Activated CD8-positive, alpha-beta memory T cell treated with anti-CD3 and anti-CD28 coated beads, Interleukin-2, amount 50 U/mL, for 4 hours (primary cell): ENCODE data around the gene RAB26.
"Not testable (repeated sequence)": the region's sequence is repeated elsewhere in the genome, so short reads cannot be mapped to it uniquely, and the experiment has no call there.

Experiments used
- DNase-seq: peaks from one replicate; pipeline ENCODE4 v3.0.0-alpha.2; 2020

Gene RAB26

DNA sequence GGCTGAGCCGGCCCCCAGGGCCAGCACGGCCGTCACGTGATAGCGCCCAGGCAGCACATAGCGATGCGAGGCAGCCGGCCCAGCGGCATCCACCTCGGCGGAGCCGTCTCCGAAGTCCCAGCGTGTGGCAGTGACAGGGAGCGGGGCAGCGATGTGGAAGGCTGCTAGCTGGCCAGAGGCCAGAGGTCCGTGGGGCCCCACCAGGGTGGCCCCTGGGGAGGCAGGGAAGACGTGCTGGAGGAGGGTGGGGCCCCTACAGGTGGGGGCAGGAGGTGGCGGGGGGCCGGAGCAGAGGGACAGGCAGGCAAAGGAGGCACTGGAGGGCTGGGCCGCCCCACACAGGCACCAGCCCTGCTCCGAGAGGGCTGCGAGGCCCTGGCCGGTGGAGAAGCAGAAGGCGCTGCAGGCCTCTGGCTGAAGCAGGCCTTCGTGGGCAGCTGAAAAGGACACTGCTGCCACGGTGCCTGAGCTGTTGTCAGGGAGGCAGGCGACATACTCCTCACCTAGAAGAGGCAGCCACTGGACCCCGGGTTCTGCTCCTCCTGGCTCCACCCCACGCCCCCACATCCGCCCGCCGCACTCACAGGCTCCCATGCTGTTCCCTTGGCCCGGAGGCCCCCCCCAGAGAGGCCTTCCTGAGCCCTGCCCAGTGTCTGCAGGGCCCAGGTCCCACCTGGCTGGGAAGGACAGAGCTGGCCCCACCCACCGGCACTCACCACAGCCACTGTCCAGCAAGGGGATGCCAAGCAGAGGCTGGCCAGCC lies 30.3 kb upstream of the RAB26 start:
- not testable (repeated sequence) for DNase-seq

DNA sequence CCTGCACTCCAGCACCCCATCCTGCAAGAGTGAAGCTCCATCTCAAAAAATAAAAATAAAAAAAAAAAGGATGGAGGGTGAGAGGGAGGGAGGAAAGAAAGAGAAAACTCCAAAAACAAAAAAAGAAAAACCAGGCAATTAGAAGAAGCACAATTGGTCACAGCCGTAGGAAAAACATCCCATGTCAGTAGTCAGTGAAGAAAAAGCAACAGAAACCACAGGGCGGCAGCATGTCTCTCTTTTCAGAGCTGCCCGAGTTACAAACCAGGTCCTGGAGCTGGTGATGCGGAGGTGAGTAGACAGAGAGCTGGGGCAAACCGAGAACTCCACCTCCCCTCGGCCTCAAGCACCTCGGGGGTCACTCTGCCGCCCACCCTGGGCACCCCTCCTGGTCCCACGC lies 27.1 kb upstream of the RAB26 start:
- not testable (repeated sequence) for DNase-seq

DNA sequence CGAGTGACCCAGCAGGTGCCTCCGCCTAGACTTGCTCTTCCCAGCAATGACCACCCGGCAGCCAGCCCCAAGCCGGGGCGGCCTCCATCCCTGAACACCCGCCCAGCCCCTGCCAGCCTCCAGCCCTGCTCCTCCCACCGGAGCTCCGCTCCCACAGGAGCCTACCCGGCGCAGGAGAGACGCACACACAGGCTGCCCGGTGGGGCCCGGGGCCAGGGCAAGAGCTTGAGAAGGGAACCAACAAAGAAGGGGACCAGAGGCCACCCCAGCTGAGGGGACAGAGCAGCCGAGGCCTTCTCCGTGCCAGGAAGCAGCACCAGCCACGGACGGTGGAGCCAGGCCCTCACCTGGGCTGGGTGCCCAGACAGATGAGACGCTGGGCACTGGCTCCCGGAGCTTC lies 26.6 kb upstream of the RAB26 start:
- DNase-seq = no peak

DNA sequence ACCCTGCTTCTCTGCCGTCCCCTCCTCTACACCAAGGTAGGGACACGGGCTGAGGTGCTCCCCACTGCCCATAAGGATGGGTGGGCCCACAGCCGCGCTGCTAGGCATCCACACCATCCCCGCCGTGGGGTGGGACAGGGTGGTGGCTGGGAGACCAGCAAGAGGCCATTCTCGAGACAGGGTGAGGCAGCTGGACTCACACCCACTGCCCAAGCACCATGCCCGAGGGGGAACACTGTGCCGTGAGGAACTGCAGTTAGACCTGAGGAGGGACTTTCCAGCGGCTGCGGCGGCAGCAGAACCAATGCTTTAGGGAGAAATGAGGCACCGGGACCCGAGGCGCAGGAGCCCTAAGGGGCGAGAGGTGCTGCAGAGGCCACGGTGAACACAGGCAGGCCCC lies 26.0 kb upstream of the RAB26 start:
- no peak for DNase-seq

DNA sequence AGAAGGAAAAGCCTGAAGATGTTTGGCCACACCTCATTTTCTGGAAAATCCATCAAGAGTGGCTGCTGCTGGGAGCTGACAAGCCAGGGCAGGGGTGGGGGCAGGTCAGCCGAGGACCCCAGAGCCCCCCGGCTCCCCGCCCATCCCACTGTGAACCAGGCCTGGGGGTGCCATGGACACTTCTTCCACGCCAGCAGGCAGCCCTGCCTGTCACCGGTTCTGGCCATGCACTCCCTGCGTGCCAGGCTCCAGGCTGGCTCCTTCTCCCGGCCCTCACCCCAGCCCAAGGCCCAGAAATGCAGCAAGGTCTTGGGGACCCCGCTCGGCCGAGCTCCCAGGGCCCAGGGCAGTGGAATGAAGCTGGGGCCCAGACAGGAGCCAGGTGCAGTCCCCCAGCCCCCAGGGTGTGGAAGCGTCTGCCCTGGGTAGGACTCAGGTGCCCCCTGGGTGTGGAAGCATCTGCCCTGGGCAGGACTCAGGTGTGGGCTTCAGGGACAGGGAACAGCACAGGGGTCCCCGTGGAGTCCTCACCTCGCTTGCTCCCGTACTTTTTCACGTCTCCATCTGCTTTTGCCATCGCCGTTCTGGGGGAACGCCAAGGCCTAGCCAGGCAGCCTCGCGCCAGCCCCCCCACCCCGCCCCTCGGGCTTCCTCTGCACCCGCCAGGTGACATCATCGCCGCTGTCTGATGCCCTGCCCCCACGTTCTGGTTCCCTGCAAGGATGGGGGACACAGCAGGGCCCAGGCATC lies 25.3 kb upstream of the RAB26 start:
- DNase-seq = not testable (repeated sequence)

DNA sequence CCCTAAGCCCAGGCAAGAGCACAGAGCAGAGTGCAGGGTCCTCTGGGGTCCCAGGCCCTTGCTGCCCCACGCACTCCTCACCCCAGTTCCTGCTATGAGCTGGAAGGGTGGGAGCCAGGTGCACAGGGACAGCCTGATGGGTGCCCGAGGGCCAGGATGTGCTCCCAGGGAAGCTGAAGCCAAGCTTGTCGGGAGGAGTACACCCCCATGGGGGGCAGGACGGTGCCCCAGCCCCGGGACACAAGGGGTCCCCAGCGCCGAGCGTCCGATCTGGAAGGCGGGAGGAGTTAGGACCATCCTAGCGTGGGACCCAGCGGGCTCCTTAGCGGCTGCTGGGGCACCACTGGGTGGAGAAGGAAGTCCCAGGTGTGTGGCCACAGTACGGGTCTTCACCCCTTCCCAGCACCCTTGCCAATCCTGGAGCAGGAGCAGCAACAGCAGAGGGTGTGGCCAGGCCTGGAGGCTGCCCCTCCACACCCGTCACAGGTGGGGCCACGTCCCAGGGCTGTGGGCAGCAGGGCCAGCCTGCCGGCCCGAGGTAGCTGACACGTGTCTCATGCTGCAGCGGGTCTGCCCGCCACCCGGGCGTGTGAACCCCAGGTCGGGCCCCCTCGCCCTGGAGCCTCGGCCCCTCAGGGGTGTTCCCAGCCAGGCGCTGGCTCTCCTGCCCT lies 24.6 kb upstream of the RAB26 start:
- not testable (repeated sequence) for DNase-seq

DNA sequence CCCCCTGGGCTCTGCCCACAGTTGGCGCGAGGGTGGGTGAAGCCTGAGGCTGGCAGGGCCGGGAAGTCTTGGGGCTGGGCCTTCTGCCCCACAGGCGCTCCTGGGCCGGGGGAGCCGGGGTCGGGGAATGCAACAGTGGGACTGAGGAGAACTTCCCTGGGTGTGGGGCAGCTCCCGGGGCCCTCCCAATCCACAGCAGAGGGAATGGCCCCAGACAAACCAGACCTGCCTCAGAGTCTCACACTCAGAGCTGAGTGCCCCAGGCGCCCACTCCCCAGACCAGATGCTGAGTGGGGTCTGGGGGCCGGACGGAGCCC lies 24.1 kb upstream of the RAB26 start:
- not testable (repeated sequence) for DNase-seq

DNA sequence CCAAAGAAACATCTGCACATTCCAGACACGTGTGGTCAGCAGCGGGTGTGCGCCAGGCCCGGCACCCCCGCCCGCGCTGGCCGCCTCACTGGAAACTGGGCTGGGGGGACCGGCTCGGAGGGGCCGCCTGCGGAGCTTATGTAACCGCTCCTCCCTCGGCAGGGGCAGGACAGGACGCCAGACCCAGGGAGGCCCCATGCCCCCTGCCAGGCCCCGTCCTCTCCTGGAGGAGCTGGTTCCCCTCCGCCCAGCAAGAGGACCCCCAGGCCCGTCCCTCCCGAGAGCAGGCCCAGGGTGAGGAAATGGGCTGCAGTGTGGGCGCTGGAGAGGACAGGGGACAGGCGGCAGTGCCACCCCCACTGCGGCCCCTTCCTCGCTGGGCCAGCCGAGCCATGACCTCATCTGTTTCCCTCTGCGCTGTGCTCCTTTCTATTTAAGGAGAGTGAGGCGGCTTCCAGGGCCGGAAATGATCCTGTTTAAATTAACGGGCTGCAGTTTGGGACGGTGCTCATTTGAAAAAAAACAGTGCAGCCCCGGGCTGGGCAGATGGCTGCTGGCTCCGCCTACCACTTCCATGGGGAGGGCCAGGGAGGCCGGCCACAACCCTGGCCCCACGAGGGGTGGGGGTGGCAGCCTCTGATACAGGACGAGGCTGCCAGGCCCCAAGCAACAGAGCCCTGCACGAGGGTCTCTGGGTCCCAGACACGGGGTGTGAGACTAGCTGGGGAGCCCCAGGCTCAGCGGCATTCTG lies 23.6 kb upstream of the RAB26 start:
- DNase-seq = not testable (repeated sequence)

DNA sequence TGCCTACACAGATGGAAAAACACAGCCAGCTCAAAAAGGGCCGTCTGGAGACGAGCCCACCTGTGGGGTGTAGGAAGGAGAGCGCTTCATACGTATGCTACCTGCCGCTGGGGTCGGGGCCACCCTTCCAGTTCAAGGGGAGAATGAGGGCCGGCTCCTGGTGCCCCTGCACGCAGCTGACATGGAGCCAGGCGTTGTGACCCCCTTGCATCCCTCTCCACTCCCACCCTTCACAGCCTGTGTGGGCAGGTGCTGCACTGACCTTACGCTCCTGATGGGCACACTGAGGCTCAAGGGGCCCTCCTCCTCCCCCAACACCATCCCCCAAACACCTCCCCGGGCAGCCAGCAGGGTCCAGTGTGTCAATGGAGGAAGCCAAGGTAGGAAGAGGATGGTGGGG lies 22.8 kb upstream of the RAB26 start:
- not testable (repeated sequence) for DNase-seq

DNA sequence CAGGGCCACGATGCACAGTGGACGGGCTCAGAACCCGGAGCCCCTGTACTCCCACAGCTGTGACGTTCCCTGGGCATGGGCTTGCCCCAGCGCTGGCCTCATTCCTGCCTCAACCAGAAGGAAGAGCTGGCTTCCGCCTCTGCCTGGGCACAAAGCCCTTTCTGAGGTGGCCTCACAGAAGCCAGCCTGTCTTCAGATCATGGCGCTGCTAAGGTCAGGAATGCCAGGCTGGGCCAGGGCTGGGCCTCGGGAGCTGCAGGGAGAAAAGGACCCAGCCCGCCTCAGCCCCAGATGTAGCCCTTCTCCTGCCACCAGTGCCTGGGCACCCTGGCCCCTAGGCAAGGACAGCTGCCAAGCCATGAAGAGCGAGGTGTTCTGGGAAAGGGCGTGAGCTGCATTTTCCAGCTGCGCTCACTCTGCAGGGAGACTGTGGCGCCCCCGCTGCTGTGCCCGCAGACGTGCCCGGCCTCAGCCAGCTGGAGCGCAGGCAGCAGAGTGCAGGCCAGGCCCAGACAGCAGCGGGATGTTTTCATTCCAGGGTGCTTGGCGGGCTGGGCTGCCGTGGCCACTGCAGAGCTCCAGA lies 22.2 kb upstream of the RAB26 start:
- DNase-seq = not testable (repeated sequence)

DNA sequence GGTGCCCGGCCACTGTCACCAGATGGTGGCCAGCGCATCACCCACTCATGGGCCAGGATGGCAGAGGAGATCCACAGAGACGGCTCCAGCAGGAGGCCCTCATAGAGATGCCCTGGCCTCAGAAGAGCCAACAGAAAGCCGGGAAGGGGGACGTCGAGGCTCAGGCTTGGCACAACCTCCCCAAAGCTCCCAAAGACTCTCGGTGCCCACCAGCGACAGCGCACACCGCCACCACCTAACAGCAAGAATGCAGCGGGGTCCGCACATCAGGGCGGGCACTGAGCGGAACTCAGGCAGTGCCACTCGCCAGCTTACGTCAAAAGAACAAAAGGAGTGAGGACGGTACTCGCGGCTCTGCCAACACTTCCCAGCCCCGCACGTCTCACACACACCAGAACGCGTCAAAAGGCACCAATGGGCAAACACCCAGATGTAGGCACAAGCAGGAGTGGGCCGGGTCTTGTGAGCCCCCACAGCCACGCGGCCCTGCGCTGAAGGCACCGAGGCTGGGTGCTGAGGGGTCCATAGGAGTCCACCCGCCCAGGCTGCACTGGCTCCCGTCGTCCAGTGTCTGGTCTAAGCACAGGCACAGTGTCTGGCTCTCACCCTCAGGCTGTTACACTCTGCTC lies 21.4 kb upstream of the RAB26 start:
- not testable (repeated sequence) for DNase-seq

DNA sequence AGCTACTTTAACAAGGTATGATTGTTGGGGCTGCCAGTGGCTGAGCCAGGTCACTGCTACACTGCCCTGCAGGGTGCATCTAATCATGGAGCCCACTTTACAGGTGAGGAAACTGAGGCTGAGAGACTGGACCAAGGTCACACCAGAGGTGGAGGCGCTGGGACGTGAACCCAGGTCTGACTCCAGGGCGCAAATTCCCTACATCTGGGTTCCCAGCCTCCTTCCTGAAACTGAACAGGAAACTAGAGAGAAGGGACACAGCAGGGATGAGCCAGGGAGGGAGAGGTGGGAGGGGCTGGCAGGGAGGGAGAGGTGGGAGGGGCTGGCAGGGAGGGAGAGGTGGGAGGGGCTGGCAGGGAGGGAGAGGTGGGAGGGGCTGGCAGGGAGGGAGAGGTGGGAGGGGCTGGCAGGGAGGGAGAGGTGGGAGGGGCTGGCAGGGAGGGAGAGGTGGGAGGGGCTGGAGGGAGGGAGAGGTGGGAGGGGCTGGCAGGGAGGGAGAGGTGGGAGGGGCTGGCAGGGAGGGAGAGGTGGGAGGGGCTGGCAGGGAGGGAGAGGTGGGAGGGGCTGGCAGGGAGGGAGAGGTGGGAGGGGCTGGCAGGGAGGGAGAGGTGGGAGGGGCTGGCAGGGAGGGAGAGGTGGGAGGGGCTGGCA lies 20.7 kb upstream of the RAB26 start:
- not testable (repeated sequence) for DNase-seq

DNA sequence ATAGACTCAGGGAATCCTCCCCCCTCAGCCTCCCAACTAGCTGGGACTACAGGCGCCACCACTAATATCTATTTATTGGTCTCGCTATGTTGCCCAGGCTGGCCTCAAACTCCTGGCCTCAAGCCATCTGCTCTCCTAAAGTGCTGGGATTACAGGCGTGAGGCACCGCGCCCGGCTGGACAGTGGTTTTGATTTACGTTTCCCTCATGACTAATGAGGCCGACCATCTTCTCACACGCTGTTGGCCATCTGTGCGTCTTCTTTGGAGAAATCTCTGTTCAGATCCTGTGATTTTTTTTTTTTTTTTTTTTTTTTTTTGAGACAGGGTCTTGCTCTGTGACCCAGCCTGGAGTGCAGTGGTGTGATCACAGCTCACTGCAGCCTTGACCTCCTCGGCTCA lies 19.2 kb upstream of the RAB26 start:
- DNase-seq = not testable (repeated sequence)

DNA sequence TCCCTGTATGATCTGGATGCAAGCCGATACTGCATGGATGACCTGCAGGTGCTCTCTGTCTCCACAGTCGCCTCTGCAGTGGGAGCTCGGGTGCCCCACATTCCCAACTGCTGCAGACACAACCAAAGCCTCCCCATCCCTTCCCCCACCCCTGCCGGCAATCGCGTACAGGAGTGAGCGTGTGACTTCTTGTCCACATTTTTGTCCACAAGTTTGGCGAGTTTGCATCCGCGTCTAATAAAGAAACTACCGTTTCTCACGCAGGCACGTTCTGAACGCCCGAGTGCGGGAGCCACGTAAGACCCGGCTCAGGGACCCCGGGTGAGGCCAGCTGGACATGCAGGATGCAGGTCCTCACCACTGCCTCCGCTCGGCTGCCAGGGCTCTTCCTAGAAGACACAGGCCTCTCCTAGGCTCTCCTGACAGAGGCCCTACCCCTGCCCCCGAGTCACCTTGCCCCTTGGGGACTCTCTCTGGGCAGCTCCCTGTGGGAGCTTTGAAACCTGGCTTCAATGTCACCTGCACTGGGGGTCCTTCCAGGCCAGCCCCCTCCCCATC lies 18.5 kb upstream of the RAB26 start:
- DNase-seq = not testable (repeated sequence)

DNA sequence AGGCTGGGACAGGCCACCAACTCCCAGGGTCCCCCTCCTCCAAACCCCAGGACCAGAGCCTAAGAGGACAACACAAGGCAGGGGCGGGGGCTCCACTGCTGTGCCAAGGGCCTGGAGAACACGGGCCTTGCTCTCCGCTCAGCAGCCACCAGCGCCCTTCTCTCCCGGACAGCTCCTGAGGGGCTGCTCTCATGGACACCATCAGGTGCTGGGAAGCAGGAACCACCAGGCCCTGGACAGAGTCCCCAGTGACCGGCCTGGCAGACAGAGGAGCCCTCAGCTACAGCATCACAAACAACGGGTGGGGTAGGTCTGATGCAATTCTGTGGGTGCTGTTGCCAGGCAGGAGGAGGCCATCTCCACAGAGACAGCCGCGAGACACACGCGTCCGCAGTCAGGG lies 14.6 kb upstream of the RAB26 start:
- DNase-seq = not testable (repeated sequence)

DNA sequence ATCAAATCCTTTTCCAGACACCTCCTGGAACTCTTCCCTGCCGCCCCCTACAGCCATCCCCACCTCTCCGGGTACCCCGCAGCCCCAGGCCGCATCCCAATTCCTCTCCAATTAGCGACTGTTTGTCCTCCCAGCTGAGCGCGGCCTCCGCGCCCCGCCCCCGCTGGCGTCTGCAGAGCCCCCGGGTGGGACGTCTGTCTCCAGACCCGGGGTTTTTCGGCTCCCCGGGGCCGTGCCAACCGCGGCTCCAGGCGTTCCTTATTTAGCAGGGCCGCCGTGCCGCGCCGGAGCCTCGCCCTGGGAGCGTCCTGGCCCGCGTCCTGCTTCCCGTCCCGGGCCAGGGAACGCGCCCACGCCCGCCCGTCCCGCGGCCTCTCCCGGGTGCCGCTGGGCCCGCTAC lies 13.4 kb upstream of the RAB26 start:
- not testable (repeated sequence) for DNase-seq

DNA sequence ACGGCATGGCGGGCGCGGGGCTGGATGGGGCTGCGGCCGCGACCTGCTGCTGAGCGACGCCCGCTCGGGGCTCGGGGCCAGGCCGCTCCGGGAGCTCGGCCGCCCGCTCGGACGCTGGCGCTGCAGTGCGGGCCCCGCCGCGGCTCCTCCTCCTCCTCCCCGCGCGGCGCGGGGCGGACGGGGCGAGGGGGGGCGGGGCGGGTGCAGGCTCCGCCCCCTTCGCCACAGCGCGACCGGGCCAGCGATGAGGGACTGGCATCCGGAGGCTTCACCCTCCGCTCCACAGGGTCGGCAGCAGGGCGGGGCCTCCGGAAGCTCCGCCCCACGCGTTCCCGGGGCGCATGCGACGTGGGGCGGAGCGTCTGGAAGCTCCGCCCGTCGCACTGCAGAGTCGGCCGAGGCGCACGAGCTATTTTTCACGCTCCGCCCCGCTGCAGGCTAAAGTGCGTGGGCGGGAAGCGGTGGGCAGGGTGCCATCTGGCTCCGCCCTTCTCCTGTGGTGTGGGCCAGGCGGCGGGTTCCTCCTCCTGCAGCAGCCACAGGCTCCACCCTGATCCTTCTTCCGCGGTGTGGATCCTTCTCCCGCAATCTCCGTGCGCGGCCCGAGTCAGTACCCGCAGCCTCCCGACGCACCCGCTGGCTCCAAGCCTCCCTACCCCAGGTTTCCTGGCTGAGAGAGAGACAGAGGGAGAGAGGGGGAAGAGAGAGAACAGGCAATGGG lies 12.5 kb upstream of the RAB26 start, which contains the start of gene PKD1:
TSS of gene PKD1 (minus strand) at position 129 of the 721 bp plus-strand sequence. CDS start 209 bp downstream, outside the sequence.
- DNase-seq = peak; percentile 99

DNA sequence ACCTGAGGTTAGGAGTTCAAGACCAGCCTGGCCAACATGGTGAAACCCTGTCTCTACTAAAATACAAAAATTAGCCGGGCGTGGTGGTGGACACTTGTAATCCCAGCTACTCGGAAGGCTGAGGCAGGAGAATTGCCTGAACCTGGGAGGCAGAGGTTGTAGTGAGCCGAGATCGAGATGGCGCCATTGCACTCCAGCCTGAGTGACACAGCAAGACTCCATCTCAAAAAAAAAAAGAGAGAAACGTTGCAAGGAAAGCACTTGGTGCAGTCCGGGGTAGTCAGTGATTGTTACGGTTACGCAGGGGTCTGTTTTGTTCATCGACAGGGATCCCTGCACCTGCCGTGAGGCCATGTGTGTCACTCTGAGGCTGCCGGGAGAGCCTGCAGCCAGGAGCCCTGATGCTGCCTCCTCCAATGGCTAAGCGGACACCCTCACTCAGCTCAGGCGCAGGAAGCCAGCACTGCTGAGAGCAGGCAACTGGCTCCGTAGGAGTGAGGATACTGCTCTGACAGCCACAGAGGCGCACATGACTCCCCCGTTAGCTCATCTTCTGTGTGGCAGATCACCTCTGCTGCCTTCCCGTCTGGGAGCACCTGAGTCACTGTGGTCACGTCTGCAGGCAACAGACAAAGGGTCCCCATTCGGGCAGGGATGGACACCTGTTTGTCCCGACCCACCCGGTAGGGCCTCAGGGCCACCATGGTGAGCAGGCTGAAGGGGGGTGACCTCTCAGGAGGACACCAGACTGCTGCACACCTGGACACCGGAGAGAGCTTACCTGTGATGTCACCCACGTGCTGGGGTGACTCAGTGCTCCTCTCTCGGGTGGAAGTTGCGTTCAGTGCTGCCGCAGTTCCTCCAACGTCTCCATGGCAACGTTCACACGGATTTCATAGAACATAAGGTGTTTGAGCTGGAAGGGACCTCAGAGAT lies 5.2 kb upstream of the RAB26 start:
- no peak for DNase-seq

DNA sequence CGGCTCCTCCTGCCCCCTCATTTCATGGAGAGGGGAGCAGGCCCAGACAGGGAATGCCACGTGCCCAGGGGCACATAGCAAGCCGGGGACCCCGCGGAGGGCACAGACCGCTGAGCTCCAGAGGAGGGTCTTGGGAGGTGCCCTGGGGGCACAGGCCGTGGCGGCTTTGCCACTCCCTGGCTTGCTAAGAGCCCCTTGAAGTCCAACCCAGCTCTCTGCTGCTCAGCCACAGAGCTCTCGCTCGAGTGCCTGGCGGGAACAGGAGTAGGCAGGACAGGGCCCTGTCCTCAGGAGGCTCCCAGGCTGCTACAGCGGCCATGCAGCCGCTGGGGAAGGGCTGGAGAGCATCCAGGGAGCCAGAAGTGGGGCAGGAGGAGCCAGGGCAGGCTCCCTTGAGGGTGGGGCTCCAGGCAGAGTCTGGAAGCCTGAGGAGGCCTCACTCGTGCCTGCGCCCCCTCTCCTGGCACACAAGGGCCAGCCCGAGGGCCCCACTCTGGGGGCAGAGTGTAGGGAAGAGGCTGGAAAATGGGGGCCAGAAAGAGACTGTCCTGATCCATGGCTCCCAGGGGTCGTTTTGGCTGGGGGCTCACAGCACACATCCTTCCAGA lies 4.4 kb upstream of the RAB26 start:
- no peak for DNase-seq
